ENCODE data around the gene CD96.

The CD96 gene

DNA sequence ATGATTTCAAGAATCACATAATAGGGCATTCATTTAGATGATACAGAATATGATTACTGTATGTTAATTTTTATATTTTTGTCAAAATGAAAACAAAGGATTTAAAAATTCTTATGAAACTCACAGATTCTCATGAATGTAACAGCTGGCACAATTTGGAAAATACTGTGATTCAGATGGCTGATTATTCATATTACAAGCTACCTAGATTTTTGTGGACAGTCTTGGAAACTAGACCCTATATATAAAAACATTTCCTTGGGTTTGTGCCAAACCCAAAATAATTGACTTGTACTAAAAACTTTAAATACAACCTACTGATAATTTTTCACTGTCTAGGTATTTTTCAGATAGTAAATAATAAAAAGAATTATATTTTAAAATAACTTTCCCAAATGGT is 26.9 kb downstream of the CD96 start:
- no peaks in the 10 kb centered on the region for H3K27me3 ChIP-seq (ENCODE audit: control insufficient read depth, insufficient read depth, low read length)
- no peaks in the 10 kb centered on the region for H3K4me1 ChIP-seq (ENCODE audit: control insufficient read depth, insufficient read depth, low read length)
- no peaks in the 10 kb centered on the region for H3K9me3 ChIP-seq (ENCODE audit: control insufficient read depth, insufficient read depth, low read length)
- H3K36me3 ChIP-seq (ENCODE audit: control insufficient read depth, insufficient read depth, low read length), result no peaks in the 10 kb centered on the region
- H3K4me3 ChIP-seq (ENCODE audit: low read depth, low read length), result no peak overlapping the region
- H3K9ac ChIP-seq (ENCODE audit: low read depth, low read length), result no peak overlapping the region

GRCh38 chr3:111570404-111571030 is 28.5 kb downstream of the CD96 start:
- no peak overlapping the region for H3K9ac ChIP-seq (ENCODE audit: low read depth, low read length)
- H3K9me3 ChIP-seq (ENCODE audit: control insufficient read depth, insufficient read depth, low read length), result no peaks in the 10 kb centered on the region
- no peaks in the 10 kb centered on the region for H3K4me1 ChIP-seq (ENCODE audit: control insufficient read depth, insufficient read depth, low read length)
- H3K27me3 ChIP-seq (ENCODE audit: control insufficient read depth, insufficient read depth, low read length), result no peaks in the 10 kb centered on the region
- H3K4me3 ChIP-seq (ENCODE audit: low read depth, low read length), result no peak overlapping the region
- H3K36me3 ChIP-seq (ENCODE audit: control insufficient read depth, insufficient read depth, low read length), result no peaks in the 10 kb centered on the region

DNA sequence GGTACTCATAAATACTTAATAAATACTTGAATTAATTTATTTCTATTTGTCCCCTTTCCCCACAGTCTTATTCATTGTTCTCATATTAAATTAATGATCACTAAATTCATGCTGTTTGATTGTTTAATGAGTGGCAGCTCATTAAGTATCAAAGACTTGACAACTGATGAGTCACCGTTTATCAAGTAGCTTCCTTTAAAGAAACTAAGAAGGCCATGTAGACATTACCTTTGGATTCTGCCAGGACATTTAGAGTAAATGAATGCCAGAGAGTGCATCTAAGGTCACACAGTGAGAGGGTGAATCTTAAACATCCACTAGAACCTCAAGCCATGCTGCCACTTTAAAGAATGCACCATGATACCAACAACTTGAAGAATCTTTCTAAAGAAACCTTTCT is 29.3 kb downstream of the CD96 start:
- H3K4me1 ChIP-seq (ENCODE audit: control insufficient read depth, insufficient read depth, low read length), result no peaks in the 10 kb centered on the region
- no peaks in the 10 kb centered on the region for H3K27me3 ChIP-seq (ENCODE audit: control insufficient read depth, insufficient read depth, low read length)
- no peak overlapping the region for H3K4me3 ChIP-seq (ENCODE audit: low read depth, low read length)
- H3K9me3 ChIP-seq (ENCODE audit: control insufficient read depth, insufficient read depth, low read length), result no peaks in the 10 kb centered on the region
- H3K9ac ChIP-seq (ENCODE audit: low read depth, low read length), result no peak overlapping the region
- no peaks in the 10 kb centered on the region for H3K36me3 ChIP-seq (ENCODE audit: control insufficient read depth, insufficient read depth, low read length)

GRCh38 chr3:111571907-111572460 is 30.0 kb downstream of the CD96 start:
- no peaks in the 10 kb centered on the region for H3K36me3 ChIP-seq (ENCODE audit: control insufficient read depth, insufficient read depth, low read length)
- no peaks in the 10 kb centered on the region for H3K4me1 ChIP-seq (ENCODE audit: control insufficient read depth, insufficient read depth, low read length)
- no peaks in the 10 kb centered on the region for H3K27me3 ChIP-seq (ENCODE audit: control insufficient read depth, insufficient read depth, low read length)
- no peak overlapping the region for H3K4me3 ChIP-seq (ENCODE audit: low read depth, low read length)
- H3K9me3 ChIP-seq (ENCODE audit: control insufficient read depth, insufficient read depth, low read length), result no peaks in the 10 kb centered on the region
- no peak overlapping the region for H3K9ac ChIP-seq (ENCODE audit: low read depth, low read length)

GRCh38 chr3:111577113-111577512 is 35.1 kb downstream of the CD96 start:
- Histone ChIP-seq H3K9ac (ENCODE audit: low read depth, low read length) (no peak overlapping the region), H3K4me3 (ENCODE audit: low read depth, low read length) (no peak overlapping the region), H3K36me3 (ENCODE audit: control insufficient read depth, insufficient read depth, low read length) (no peaks in the 10 kb centered on the region), H3K4me1 (ENCODE audit: control insufficient read depth, insufficient read depth, low read length) (no peaks in the 10 kb centered on the region), H3K27me3 (ENCODE audit: control insufficient read depth, insufficient read depth, low read length) (no peaks in the 10 kb centered on the region), H3K9me3 (ENCODE audit: control insufficient read depth, insufficient read depth, low read length) (no peaks in the 10 kb centered on the region)

GRCh38 chr3:111577798-111578685 is 36.0 kb downstream of the CD96 start:
- Histone ChIP-seq H3K4me1 (ENCODE audit: control insufficient read depth, insufficient read depth, low read length) (no peaks in the 10 kb centered on the region), H3K27me3 (ENCODE audit: control insufficient read depth, insufficient read depth, low read length) (no peaks in the 10 kb centered on the region), H3K4me3 (ENCODE audit: low read depth, low read length) (no peak overlapping the region), H3K9me3 (ENCODE audit: control insufficient read depth, insufficient read depth, low read length) (no peaks in the 10 kb centered on the region), H3K9ac (ENCODE audit: low read depth, low read length) (no peak overlapping the region), H3K36me3 (ENCODE audit: control insufficient read depth, insufficient read depth, low read length) (no peaks in the 10 kb centered on the region)

DNA sequence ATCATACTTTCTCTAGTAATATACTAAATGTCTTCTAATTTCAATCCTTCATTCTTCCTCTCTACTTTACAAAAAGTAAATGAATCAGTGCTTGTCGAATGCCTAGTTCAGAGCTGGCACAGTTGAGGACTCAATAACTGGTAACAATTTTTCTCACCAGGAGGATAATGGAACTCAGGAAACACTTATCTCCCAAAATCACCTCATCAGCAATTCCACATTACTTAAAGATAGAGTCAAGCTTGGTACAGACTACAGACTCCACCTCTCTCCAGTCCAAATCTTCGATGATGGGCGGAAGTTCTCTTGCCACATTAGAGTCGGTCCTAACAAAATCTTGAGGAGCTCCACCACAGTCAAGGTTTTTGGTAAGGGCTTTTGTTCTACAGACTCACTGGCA is 36.9 kb downstream of the CD96 start:
- Histone ChIP-seq H3K4me1 (ENCODE audit: control insufficient read depth, insufficient read depth, low read length) (no peaks in the 10 kb centered on the region), H3K27me3 (ENCODE audit: control insufficient read depth, insufficient read depth, low read length) (no peaks in the 10 kb centered on the region), H3K4me3 (ENCODE audit: low read depth, low read length) (no peak overlapping the region), H3K36me3 (ENCODE audit: control insufficient read depth, insufficient read depth, low read length) (no peaks in the 10 kb centered on the region), H3K9ac (ENCODE audit: low read depth, low read length) (no peak overlapping the region), H3K9me3 (ENCODE audit: control insufficient read depth, insufficient read depth, low read length) (no peaks in the 10 kb centered on the region)

DNA sequence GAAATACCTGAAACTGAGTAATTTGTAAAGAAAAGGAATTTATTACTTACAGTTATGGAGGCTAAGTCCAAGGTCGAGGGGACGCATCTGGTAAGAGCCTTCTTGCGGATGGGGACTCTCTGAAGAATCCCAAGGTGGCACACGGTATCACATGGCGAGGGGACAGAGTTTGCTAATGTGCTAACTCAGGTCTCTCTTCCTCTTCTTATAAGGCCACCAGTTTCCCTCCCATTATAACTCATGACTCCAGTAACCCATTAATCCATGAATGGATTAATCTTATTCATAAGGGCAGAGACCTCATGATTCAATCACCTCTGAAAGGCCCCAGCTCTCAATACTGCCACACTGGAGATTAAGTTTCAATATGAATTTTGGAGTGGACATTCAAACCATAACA is 37.5 kb downstream of the CD96 start:
- no peaks in the 10 kb centered on the region for H3K4me1 ChIP-seq (ENCODE audit: control insufficient read depth, insufficient read depth, low read length)
- H3K9ac ChIP-seq (ENCODE audit: low read depth, low read length), result no peak overlapping the region
- no peaks in the 10 kb centered on the region for H3K36me3 ChIP-seq (ENCODE audit: control insufficient read depth, insufficient read depth, low read length)
- no peaks in the 10 kb centered on the region for H3K9me3 ChIP-seq (ENCODE audit: control insufficient read depth, insufficient read depth, low read length)
- H3K4me3 ChIP-seq (ENCODE audit: low read depth, low read length), result no peak overlapping the region
- no peaks in the 10 kb centered on the region for H3K27me3 ChIP-seq (ENCODE audit: control insufficient read depth, insufficient read depth, low read length)

- Histone ChIP-seq H3K9me3 (ENCODE audit: control insufficient read depth, insufficient read depth, low read length) (no peaks in the 10 kb centered on the region), H3K36me3 (ENCODE audit: control insufficient read depth, insufficient read depth, low read length) (no peaks in the 10 kb centered on the region), H3K4me1 (ENCODE audit: control insufficient read depth, insufficient read depth, low read length) (no peaks in the 10 kb centered on the region), H3K9ac (ENCODE audit: low read depth, low read length) (no peak overlapping the region), H3K4me3 (ENCODE audit: low read depth, low read length) (no peak overlapping the region), H3K27me3 (ENCODE audit: control insufficient read depth, insufficient read depth, low read length) (no peaks in the 10 kb centered on the region)
These were observed 39.6 kb downstream of the CD96 start for GRCh38 chr3:111581403-111582119.

DNA sequence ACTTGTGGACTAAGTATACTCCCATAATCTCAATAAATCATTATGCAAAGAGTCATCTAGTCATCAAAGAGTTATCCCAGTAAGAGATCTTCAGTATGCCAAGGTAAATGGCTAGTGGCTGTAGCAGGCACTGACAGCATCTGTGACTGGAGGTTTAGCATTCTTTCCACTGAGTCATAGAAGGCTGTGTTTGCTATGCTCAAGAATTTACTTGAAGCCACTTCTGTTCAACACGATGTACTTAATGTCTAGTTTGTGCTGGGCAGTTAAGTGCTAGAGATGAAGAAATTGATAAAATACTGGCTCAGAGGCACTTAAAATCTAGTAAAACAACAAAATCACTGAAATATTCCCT is 40.1 kb downstream of the CD96 start:
- Histone ChIP-seq H3K4me1 (ENCODE audit: control insufficient read depth, insufficient read depth, low read length) (no peaks in the 10 kb centered on the region), H3K4me3 (ENCODE audit: low read depth, low read length) (no peak overlapping the region), H3K9me3 (ENCODE audit: control insufficient read depth, insufficient read depth, low read length) (no peaks in the 10 kb centered on the region), H3K36me3 (ENCODE audit: control insufficient read depth, insufficient read depth, low read length) (no peaks in the 10 kb centered on the region), H3K27me3 (ENCODE audit: control insufficient read depth, insufficient read depth, low read length) (no peaks in the 10 kb centered on the region), H3K9ac (ENCODE audit: low read depth, low read length) (no peak overlapping the region)

- Histone ChIP-seq H3K4me1 (ENCODE audit: control insufficient read depth, insufficient read depth, low read length) (no peaks in the 10 kb centered on the region), H3K9me3 (ENCODE audit: control insufficient read depth, insufficient read depth, low read length) (no peaks in the 10 kb centered on the region), H3K27me3 (ENCODE audit: control insufficient read depth, insufficient read depth, low read length) (no peaks in the 10 kb centered on the region), H3K9ac (ENCODE audit: low read depth, low read length) (no peak overlapping the region), H3K4me3 (ENCODE audit: low read depth, low read length) (no peak overlapping the region), H3K36me3 (ENCODE audit: control insufficient read depth, insufficient read depth, low read length) (no peaks in the 10 kb centered on the region)
These were observed 42.7 kb downstream of the CD96 start for GRCh38 chr3:111584744-111585143.

Measured in iPS-15b (cell line).